Natural killer cell treated with Interleukin-12 subunit alpha and Interleukin-12 subunit beta and Interleukin-15 and Interleukin-18, amount 100 ng/mL, for 72 hours (primary cell): ENCODE results near the gene TNFSF11. TPM values are rescaled to one million over a fixed set of nuclear protein-coding genes. Genes with fewer than 3 reads are reported as not detected.

Source experiments
- ATAC-seq, 2 donors: fragments of 150-1000 bp; cut with Tn5 transposase in 1 of 2; sonication (Bioruptor Pico), chemical (Tn5 transposase) in 1 of 2; 2 replicates each; pipeline ENCODE4 v1.10.0; 2021
- DNase-seq: peaks from one replicate; pipeline ENCODE4 v3.0.0; 2022; ENCODE audit warnings: low spot score
- H3K27ac Mint-ChIP-seq, 2 donors: 1 replicate in 1 of 2; 2 replicates in 1 of 2; pipeline ENCODE4 v1.8.0; 2022; ENCODE audit warnings: mixed read lengths in 2 of 2, mild to moderate bottlenecking in 1 of 2, moderate library complexity in 1 of 2
- H3K27me3 Mint-ChIP-seq, 2 donors: 1 replicate in 1 of 2; 2 replicates in 1 of 2; pipeline ENCODE4 v1.8.0; 2022; ENCODE audit warnings: mixed read lengths in 2 of 2
- H3K36me3 Mint-ChIP-seq: one replicate; pipeline ENCODE4 v1.8.0; 2022; ENCODE audit warnings: mixed read lengths
- H3K4me1 Mint-ChIP-seq, 2 donors: 1 replicate in 1 of 2; 2 replicates in 1 of 2; pipeline ENCODE4 v1.8.0; 2022; ENCODE audit warnings: low read depth in 2 of 2, mixed read lengths in 2 of 2, mild to moderate bottlenecking in 1 of 2
- H3K4me3 Mint-ChIP-seq: one replicate; pipeline ENCODE4 v1.8.0; 2022; ENCODE audit warnings: mixed read lengths
- H3K9me3 Mint-ChIP-seq: 2 replicates; pipeline ENCODE4 v1.8.0; 2022; ENCODE audit warnings: mixed read lengths
- total RNA-seq, 2 donors: library from RNA; stranded (reverse); gene quantifications; one replicate each; pipeline ENCODE4 v1.2.3, GENCODE V29; 2022

TNFSF11 gene, protein sequence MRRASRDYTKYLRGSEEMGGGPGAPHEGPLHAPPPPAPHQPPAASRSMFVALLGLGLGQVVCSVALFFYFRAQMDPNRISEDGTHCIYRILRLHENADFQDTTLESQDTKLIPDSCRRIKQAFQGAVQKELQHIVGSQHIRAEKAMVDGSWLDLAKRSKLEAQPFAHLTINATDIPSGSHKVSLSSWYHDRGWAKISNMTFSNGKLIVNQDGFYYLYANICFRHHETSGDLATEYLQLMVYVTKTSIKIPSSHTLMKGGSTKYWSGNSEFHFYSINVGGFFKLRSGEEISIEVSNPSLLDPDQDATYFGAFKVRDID
- 1 to 10 TPM; 2.3 to 2.8 TPM for total RNA-seq

DNA sequence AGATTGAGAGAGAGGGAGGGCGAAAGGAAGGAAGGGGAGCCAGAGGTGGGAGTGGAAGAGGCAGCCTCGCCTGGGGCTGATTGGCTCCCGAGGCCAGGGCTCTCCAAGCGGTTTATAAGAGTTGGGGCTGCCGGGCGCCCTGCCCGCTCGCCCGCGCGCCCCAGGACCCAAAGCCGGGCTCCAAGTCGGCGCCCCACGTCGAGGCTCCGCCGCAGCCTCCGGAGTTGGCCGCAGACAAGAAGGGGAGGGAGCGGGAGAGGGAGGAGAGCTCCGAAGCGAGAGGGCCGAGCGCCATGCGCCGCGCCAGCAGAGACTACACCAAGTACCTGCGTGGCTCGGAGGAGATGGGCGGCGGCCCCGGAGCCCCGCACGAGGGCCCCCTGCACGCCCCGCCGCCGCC is at the start of gene TNFSF11:
Gene TNFSF11, plus strand, starts transcription at position 142 of the 400 bp plus-strand sequence. Its CDS starts 152 bp downstream, at position 294.
- H3K27me3 Mint-ChIP-seq = peaks cover 15 to 47% of the 10 kb centered on the region in 2 donors
- H3K4me3 Mint-ChIP-seq = peak within 1 kb of the TSS; percentile 85

DNA sequence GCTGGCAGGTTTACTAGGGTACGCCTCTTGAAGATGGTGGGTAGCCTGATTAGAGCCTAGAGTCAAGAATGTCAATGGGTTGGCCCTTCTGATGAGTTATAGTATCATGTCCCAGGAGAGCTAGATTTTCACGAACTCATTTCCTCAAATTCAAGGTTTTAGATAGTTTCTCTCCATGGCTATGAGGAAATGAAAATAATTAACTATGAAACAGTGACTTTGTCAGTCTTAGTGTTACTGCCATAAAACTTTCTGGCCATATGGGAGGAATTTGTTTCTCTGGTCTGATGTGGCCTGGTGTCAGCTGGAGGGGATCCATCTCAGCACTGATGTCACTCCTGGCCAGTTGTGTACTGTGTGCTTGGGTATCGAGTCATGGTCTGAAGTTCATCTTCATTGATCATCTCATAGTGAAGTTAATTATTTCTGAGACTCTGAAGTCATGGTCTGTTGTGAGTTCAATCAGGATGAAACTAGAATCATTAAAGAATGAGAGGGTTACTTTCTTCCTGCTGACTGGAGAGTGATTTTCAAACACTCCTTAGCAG is 49.4 kb upstream of the TNFSF11 start:
- no peak overlapping the region for H3K4me3 Mint-ChIP-seq
- no peak overlapping the region for H3K27ac Mint-ChIP-seq

More for the DNA sequence above, at the start of gene TNFSF11:
- ATAC-seq (peak; percentile 29 to 46), DNase-seq (no peak)
- Mint-ChIP-seq H3K9me3 (no peaks in the 10 kb centered on the region), H3K27ac (peak within 1 kb of the TSS; percentile 12 to 20), H3K36me3 (no peaks in the 10 kb centered on the region), H3K4me1 (peaks cover 28 to 36% of the 10 kb centered on the region in 2 donors)

DNA sequence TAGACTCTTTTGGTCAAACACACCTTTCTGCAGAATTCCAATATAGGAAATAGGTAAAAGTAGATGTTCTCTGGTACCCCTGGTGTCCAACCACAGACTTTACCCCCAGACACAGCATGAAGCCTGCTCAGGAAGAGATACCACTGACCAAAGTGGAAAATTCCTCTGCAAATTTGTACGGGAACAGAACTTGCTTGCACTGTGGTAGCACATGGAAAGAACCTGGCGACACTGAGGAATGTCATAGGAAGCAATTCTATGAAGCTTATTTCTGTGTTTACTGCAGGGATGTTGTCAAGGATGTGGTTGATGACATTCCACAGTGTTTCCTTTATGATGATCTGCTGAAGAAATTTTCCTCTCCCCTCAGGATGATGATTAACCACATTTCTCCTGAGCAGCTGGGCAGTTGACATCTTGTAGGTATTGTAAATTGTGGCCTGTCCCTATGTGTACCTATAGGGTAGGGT is 48.9 kb upstream of the TNFSF11 start:
- H3K36me3 Mint-ChIP-seq = no peaks in the 10 kb centered on the region
- H3K9me3 Mint-ChIP-seq = no peaks in the 10 kb centered on the region
- no peaks in the 10 kb centered on the region for H3K4me1 Mint-ChIP-seq
- H3K27ac Mint-ChIP-seq = no peak overlapping the region
- ATAC-seq (no peak), DNase-seq (no peak)
- no peaks in the 10 kb centered on the region for H3K27me3 Mint-ChIP-seq
- H3K4me3 Mint-ChIP-seq = no peak overlapping the region

More for the DNA sequence above, 49.4 kb upstream of the TNFSF11 start:
- Mint-ChIP-seq H3K27me3 (no peaks in the 10 kb centered on the region), H3K36me3 (no peaks in the 10 kb centered on the region), H3K4me1 (no peaks in the 10 kb centered on the region), H3K9me3 (no peaks in the 10 kb centered on the region)
- no peak for DNase-seq
- no peak for ATAC-seq

DNA sequence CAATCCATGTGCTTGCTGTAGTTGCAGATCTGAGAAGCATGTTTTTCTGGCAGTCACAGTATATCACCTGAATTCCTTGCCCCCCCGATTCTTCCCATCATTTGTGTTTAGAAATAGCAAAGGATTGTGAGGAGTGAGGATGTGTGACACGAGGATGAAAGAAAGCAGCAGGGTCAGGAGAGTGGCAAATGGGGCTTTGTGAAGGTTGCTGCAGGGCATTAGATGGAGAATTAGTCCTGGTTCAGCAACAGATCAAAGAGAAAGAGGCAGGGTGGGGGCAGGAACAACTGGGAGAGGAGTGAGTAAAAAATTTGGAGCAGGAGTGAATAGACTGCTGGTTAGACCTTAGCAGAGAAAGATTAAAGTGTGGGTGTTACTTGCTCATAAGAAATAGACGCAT is 47.7 kb upstream of the TNFSF11 start:
- Mint-ChIP-seq H3K9me3 (no peaks in the 10 kb centered on the region), H3K4me1 (peaks cover 5% of the 10 kb centered on the region in 2 donors), H3K27ac (no peak overlapping the region), H3K36me3 (no peaks in the 10 kb centered on the region), H3K4me3 (no peak overlapping the region), H3K27me3 (no peaks in the 10 kb centered on the region)
- ATAC-seq (no peak), DNase-seq (no peak)

DNA sequence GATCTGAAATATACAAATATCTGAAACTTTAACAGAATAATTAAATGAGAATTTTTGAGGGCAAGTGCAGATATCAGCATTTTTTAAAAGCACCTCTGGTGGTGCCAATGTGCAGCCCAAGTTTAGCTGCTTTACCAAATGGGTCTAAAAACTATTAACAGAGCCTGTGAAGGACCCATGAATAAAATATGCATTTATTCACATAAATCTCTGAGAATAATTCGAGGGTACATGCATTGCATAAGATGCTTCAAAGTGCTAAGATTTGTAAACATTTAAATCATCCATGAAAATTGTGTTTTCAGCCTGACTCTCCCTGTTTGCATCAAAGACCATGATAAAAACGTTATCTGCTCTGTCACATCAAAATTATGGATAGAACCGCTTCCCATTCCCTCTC is 47.1 kb upstream of the TNFSF11 start:
- Mint-ChIP-seq H3K27ac (no peak overlapping the region), H3K4me3 (no peak overlapping the region), H3K4me1 (peaks cover 5% of the 10 kb centered on the region in 2 donors), H3K9me3 (no peaks in the 10 kb centered on the region), H3K27me3 (no peaks in the 10 kb centered on the region), H3K36me3 (no peaks in the 10 kb centered on the region)
- DNase-seq = no peak
- no peak for ATAC-seq

DNA sequence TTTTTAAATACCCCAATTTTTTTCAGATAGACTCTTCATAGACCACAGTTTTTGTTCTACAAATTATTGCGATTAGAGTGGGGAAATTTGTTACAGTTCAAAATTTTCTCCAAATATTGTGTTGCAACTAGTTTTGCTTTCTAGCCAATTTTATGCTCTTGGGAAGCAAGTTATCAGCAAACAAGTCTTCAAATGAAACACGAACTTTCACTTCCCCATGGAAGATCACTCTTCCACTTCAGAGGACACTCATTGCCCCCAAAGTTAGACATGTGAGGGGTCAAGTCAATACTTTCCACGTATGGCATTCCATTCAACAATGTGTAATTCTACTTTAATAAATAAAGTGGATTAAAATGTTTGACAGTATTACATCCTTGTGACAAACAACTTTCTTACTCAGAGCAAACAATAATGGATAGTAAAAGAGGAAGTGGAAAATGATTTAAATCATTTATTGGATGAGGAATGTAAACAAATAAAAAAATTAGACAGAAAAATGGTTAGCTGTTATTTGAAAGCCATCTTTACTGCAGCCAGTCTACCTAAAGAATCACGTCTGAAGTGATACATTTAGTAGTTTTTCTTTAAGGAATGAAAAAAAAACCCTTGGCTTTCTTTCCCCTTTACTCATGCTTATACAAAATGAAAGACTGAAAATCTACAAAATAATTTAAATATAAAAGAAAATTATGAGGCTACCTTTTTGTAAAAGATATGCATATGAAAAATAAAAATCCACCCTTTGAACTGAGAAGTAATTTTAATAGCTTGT is 41.2 kb upstream of the TNFSF11 start:
- ATAC-seq (no peak), DNase-seq (no peak)
- Mint-ChIP-seq H3K36me3 (no peaks in the 10 kb centered on the region), H3K27ac (no peak overlapping the region), H3K4me3 (no peak overlapping the region), H3K4me1 (peaks cover 5% of the 10 kb centered on the region in 2 donors), H3K9me3 (no peaks in the 10 kb centered on the region), H3K27me3 (no peaks in the 10 kb centered on the region)

DNA sequence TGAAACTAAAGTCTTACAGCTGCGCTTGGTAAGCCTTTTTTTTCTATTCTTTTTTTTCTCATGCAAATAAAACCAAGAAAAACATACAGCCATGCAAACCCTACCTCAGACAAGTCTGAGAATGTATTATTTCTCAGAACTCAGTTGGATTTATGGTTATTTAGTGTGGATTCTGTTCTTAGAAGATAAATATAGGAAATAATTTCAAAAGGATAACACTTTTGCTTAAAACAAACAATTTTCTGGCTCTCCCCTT is 40.7 kb upstream of the TNFSF11 start:
- no peaks in the 10 kb centered on the region for H3K27me3 Mint-ChIP-seq
- H3K27ac Mint-ChIP-seq = no peak overlapping the region
- H3K4me1 Mint-ChIP-seq = peaks cover 5% of the 10 kb centered on the region in 2 donors
- no peak for DNase-seq
- no peaks in the 10 kb centered on the region for H3K9me3 Mint-ChIP-seq
- no peaks in the 10 kb centered on the region for H3K36me3 Mint-ChIP-seq
- no peak overlapping the region for H3K4me3 Mint-ChIP-seq
- ATAC-seq = no peak

DNA sequence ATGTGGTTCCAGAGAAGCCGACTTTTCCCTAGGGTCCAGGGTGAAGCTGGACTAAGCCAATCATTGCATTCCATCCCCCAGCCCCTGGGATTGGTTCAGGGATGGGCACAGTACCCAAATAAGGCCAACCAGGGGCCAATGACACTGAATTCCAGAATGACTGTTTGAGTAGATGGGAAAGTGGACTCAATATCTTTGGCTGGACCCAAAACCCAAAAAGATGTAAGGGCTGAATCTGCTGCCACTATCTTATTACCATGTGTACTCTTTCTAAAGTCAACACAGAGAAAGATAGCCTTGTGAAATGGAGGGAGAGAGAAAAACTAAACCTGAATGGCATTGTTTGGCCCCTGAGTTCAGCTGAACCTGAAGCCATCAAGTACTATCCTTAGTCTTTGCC is 39.2 kb upstream of the TNFSF11 start:
- Mint-ChIP-seq H3K36me3 (no peaks in the 10 kb centered on the region), H3K4me1 (peaks cover 5% of the 10 kb centered on the region in 2 donors), H3K4me3 (no peak overlapping the region), H3K27ac (no peak overlapping the region), H3K27me3 (peaks cover 0 to 5% of the 10 kb centered on the region in 2 donors), H3K9me3 (no peaks in the 10 kb centered on the region)
- DNase-seq (no peak), ATAC-seq (no peak)

DNA sequence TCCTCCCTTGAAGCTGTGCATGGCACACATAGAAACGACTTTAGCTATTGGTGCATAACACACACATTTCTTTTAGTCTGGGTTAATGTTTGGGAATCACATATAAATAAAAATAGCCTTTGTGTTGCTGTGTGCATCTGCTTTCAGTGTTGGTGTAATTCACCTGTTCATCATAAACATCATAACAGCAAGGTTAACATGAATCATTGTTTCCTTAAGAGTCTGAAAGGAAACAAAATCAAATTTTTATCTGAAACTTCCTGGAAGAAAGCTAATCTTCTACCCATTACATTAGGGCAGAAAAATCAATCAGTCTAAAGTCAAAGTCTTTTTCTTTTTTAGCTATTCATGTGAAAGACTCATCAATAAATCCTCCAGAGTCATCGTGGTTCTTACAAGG is 35.0 kb upstream of the TNFSF11 start:
- Mint-ChIP-seq H3K4me3 (no peak overlapping the region), H3K9me3 (no peaks in the 10 kb centered on the region)

DNA sequence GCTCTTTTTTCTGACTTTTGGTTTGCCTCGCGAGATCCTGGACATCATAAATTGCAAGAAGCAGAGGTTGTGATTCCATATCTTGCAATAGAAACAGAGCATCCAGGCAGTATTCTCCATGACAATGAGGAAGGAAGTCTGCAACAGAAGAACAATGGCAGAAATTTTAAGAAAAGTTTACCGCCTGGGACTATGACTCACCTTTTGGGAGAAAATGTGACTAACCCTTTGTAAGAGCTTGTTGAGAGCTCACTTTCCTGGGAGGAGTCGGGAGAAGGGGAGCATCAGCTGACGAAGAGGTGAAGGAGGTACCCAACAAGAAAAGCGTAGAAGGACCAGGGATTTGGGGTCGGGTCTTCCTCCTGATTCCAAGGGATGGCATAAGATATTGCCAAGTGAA is 34.3 kb upstream of the TNFSF11 start:
- Mint-ChIP-seq H3K36me3 (no peaks in the 10 kb centered on the region), H3K27ac (peak overlapping the region in 1 of 2 donors; percentile 3), H3K4me1 (peaks cover 8 to 14% of the 10 kb centered on the region in 2 donors), H3K27me3 (peaks cover 0 to 6% of the 10 kb centered on the region in 2 donors), H3K4me3 (no peak overlapping the region), H3K9me3 (no peaks in the 10 kb centered on the region)
- DNase-seq (no peak), ATAC-seq (no peak)

More for the DNA sequence above, 35.0 kb upstream of the TNFSF11 start:
- no peak for ATAC-seq
- no peak for DNase-seq
- Mint-ChIP-seq H3K27me3 (peaks cover 0 to 6% of the 10 kb centered on the region in 2 donors), H3K36me3 (no peaks in the 10 kb centered on the region), H3K4me1 (peaks cover 8 to 10% of the 10 kb centered on the region in 2 donors), H3K27ac (no peak overlapping the region)

DNA sequence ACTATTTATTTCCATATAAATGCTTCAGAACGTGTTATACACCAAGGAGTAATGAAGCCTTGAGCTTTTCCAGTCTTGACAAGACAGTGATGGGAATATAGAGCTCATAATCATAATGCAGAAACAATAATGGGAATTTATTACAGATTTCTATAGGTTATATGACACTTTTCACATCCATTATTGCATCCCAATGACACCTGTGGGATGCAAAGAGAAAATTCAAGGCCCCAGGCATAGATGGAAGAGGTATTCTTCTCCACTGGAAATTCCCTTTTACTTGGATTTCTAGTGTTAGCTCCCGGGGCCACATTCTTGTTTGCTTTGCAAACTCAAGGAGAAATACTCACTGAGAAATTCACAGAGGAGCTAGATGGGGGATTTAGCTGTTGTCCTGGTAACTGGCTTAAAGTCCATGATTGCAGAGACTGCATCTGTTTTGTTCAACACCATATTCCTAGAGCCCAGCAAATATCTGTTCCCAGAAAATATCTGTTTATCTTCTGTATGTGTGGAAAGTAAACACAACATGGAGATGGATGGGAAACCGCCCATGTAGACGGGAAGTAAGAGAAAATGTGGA is 30.6 kb upstream of the TNFSF11 start:
- peaks cover 4% of the 10 kb centered on the region for H3K9me3 Mint-ChIP-seq
- peaks cover 19 to 26% of the 10 kb centered on the region in 2 donors for H3K4me1 Mint-ChIP-seq
- peak overlapping the region in 1 of 2 donors; percentile 32 for H3K27ac Mint-ChIP-seq
- ATAC-seq (no peak), DNase-seq (no peak)
- H3K36me3 Mint-ChIP-seq = no peaks in the 10 kb centered on the region
- H3K27me3 Mint-ChIP-seq = peaks cover 0 to 6% of the 10 kb centered on the region in 2 donors
- no peak overlapping the region for H3K4me3 Mint-ChIP-seq

DNA sequence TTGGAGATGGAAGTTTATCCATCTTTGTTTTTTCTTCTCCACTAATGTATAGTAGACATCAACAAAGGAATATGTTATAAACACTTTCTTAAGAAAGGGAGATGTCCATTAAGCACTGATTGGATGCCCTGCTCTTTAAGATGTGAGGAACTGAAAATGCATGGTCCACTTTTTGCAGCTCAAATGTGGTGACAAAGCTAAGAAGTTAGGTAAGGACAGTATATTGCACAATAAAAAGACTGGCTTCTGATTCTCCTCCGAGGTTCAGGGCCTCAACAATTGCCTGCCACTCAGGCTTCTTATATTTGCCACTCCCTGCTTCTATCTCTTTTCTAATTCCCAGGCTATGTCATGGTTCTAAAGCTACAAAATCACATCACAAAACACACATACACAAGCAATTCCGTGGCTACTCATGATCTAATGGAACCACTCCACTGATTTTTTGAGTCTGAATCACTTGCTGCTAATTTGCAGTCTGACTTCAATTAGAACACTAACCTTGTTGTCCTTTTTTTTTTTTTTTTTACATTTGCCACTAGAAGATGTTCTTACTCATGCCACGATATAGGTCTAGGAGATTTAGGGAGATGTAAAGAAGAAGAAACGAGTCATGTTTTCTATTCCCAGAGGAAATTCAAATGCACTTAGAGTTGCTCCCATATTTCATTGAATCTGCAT is 29.6 kb upstream of the TNFSF11 start:
- no peak overlapping the region for H3K27ac Mint-ChIP-seq
- no peak for ATAC-seq

DNA sequence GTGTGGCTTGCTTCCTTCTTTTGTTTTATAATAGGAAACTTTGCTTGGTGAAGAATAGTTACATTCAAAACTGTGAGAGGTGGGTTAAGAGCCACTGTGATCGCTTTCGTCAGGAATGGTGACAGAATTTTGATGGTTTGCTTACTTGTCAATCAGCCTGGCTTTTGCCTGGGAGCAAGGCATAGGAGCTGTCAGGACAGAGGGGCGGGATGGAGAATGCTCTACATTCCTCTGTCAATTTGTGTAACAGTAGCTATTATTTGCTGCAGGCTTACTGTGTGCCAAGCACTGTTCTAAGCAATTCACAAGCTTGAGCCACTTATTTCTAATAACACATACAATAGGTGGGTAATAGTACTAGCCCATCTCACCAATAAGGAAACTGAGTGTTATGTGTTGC is 28.1 kb upstream of the TNFSF11 start:
- no peak overlapping the region for H3K27ac Mint-ChIP-seq

More for the DNA sequence above, 29.6 kb upstream of the TNFSF11 start:
- Mint-ChIP-seq H3K4me1 (peaks cover 30 to 37% of the 10 kb centered on the region in 2 donors), H3K4me3 (no peak overlapping the region), H3K9me3 (peaks cover 4% of the 10 kb centered on the region), H3K36me3 (no peaks in the 10 kb centered on the region), H3K27me3 (peaks cover 0 to 5% of the 10 kb centered on the region in 2 donors)
- DNase-seq = no peak

More for the DNA sequence above, 28.1 kb upstream of the TNFSF11 start:
- ATAC-seq (no peak), DNase-seq (no peak)
- Mint-ChIP-seq H3K27me3 (no peaks in the 10 kb centered on the region), H3K9me3 (peaks cover 4% of the 10 kb centered on the region), H3K4me3 (no peak overlapping the region), H3K4me1 (peaks cover 39 to 46% of the 10 kb centered on the region in 2 donors), H3K36me3 (no peaks in the 10 kb centered on the region)
